ENCODE measurements around the gene NUDT21. TPM values are rescaled to one million over a fixed set of nuclear protein-coding genes. Genes with fewer than 3 reads are reported as not detected.

NUDT21 gene
- 185 TPM for total RNA-seq

DNA sequence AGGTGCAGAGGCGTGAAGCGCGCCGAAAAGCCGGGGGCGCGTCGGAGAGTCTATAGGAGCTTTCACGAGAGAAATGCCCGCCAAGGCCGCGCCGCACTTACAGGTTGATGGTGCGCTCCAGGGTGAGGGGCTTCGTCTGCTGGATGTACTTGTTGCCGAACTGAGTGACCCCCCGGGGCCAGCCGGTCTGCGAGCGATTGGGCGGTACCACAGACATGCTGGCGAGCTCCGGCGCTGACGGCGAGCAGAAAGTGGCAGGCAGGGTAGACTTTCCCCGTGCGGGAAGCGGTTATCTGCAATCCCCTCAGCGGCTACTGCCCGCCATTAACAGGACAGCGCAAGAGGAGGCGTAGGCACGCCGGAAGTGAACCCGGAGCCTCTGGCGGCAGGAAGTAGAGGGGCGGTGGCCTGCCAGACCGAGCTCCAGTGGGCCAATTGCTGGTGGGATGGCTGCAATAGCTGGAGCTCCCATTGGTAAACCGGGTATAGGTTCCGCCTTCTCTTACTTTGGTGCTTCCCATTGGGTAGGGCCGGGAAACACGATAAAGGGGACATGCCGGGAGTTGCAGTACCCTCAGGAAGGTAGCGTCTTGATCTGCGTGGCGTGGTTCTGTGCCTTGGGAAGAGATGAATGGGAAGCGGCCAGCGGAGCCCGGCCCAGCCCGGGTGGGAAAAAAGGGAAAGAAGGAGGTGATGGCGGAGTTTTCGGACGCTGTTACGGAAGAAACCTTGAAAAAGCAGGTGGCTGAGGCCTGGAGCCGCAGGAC lies at the start of gene NUDT21, which contains the start of gene OGFOD1:
TSS of gene NUDT21 (minus strand) at position 347 of the 767 bp plus-strand sequence. CDS start at position 217, 130 bp downstream.
TSS of gene OGFOD1 (plus strand) at position 569 of the 767 bp plus-strand sequence. CDS start at position 628, 59 bp downstream.

DNA sequence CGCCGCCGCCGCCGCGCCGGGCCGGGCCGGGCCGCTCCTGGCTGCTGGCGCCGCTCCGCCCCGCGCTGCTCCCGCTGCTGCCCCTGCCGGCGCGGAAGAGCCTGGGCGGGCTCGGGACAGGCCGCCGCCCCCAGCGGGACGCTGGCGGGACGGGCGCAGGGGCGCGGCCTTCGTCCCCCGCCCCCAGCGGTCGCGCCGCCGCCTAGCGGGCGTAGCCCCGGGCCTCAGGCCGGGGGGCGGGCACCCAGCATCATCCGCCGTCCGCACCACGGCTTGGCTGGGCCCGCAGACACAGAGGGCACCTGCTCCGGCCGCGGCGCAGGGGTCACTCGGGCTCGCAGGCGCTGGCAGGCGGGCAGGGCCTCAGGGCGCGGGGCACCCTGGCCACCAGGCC lies 25.7 kb downstream of the NUDT21 start, which contains the start of gene AMFR:
TSS of gene AMFR (minus strand) at position 107 of the 394 bp plus-strand sequence. CDS start 218 bp downstream, outside the sequence.

Other genes with a start within 250 kb of the NUDT21 start
- 210 TPM for gene AMFR, start 25.8 kb downstream of the NUDT21 start, total RNA-seq
- gene OGFOD1, start 222 bp upstream of the NUDT21 start, total RNA-seq: 40.7 TPM
- gene BBS2, start 68.7 kb upstream of the NUDT21 start, total RNA-seq: 137 TPM
- not detected for gene MT4, start 113.7 kb upstream of the NUDT21 start, total RNA-seq
- gene MT3, start 138.2 kb upstream of the NUDT21 start, total RNA-seq: 5.6 TPM
- gene MT2A, start 157.3 kb upstream of the NUDT21 start, total RNA-seq: 3.8 TPM
- gene MT1E, start 174.4 kb upstream of the NUDT21 start, total RNA-seq: 6.6 TPM
- 1.3 TPM for gene MT1M, start 181.3 kb upstream of the NUDT21 start, total RNA-seq
- gene MT1A, start 187.3 kb upstream of the NUDT21 start, total RNA-seq: not detected
- not detected for gene MT1B, start 200.6 kb upstream of the NUDT21 start, total RNA-seq
- 3.8 TPM for gene MT1F, start 206.6 kb upstream of the NUDT21 start, total RNA-seq
- not detected for gene MT1G, start 216.7 kb upstream of the NUDT21 start, total RNA-seq
- not detected for gene MT1H, start 218.5 kb upstream of the NUDT21 start, total RNA-seq
- 8.1 TPM for gene MT1X, start 231.1 kb upstream of the NUDT21 start, total RNA-seq